DOHH2 (cell line): ENCODE data around the gene PTPRN2.

Experiments used
- H3F3A ChIP-seq: fragments of 200-600 bp; sonication (generic), shearing (Covaris generic); 2 replicates; pipeline ENCODE4 v1.6.0; 2016; ENCODE audit warnings: antibody characterized with exemption, mild to moderate bottlenecking; ENCODE audit not compliant: control insufficient read depth, insufficient read depth
- H3K27ac ChIP-seq: fragments of 200-600 bp; sonication (generic); 2 replicates; pipeline ENCODE4 v1.5.1; 2014; ENCODE audit warnings: low read depth, mild to moderate bottlenecking, low read length, moderate library complexity
- H3K27me3 ChIP-seq: fragments of 200-600 bp; sonication (generic); 2 replicates; pipeline ENCODE4 v1.6.1; 2014; ENCODE audit warnings: mild to moderate bottlenecking, low read length, mixed read lengths; ENCODE audit not compliant: control insufficient read depth
- H3K36me3 ChIP-seq: fragments of 200-600 bp; sonication (generic); 2 replicates; pipeline ENCODE4 v1.6.1; 2014; ENCODE audit warnings: mild to moderate bottlenecking, low read length, moderate library complexity, mixed read lengths; ENCODE audit not compliant: control insufficient read depth
- H3K4me1 ChIP-seq: fragments of 200-600 bp; sonication (generic); 2 replicates; pipeline ENCODE4 v1.6.1; 2014; ENCODE audit warnings: mild to moderate bottlenecking, low read length, mixed read lengths; ENCODE audit not compliant: control insufficient read depth
- H3K4me2 ChIP-seq: fragments of 200-600 bp; sonication (generic); 2 replicates; pipeline ENCODE4 v1.6.0; 2014; ENCODE audit warnings: mild to moderate bottlenecking, low read length, moderate library complexity
- H3K4me3 ChIP-seq: fragments of 200-600 bp; sonication (generic); 2 replicates; pipeline ENCODE4 v1.5.1; 2014; ENCODE audit warnings: mild to moderate bottlenecking, low read length, mixed read lengths
- H3K79me2 ChIP-seq: fragments of 200-600 bp; sonication (generic); 2 replicates; pipeline ENCODE4 v1.6.1; 2014; ENCODE audit warnings: mild to moderate bottlenecking, low read length, mixed read lengths; ENCODE audit not compliant: control insufficient read depth
- H3K9me2 ChIP-seq: fragments of 200-600 bp; sonication (generic); replicated peaks from 2 replicates; pipeline ENCODE4 v1.6.1; 2014; ENCODE audit warnings: mild to moderate bottlenecking, low read length, mixed read lengths; ENCODE audit not compliant: control insufficient read depth
- H3K9me3 ChIP-seq: fragments of 200-600 bp; sonication (generic); 2 replicates; pipeline ENCODE4 v1.6.1; 2014; ENCODE audit warnings: antibody characterized with exemption, low read length, mixed read lengths; ENCODE audit not compliant: control insufficient read depth, insufficient read depth
- H4K20me1 ChIP-seq: fragments of 200-600 bp; sonication (generic); 2 replicates; pipeline ENCODE4 v1.6.0; 2014; ENCODE audit warnings: low read depth, mild to moderate bottlenecking, antibody characterized with exemption, low read length, moderate library complexity; ENCODE audit not compliant: control insufficient read depth, insufficient read depth
- EZH2phosphoT487 ChIP-seq: fragments of 200-600 bp; sonication (generic); IDR thresholded peaks from 2 replicates; pipeline ENCODE4 v1.6.1; 2017; ENCODE audit warnings: borderline replicate concordance, mild to moderate bottlenecking, antibody characterized with exemption, low read length, moderate library complexity, mixed read lengths
- TF ChIP-seq, protein P1 (sequence below): fragments of 200-600 bp; sonication (generic); IDR thresholded peaks from one replicate; pipeline ENCODE4 v1.5.1; 2014; ENCODE audit warnings: antibody characterized with exemption, mild to moderate bottlenecking, low read depth, low read length; ENCODE audit not compliant: poor library complexity, severe bottlenecking

The PTPRN2 gene

GRCh38 chr7:157739031-157739430, 848.6 kb downstream of the PTPRN2 start:
- no peaks in the 10 kb centered on the region; the same call in 1 of the 2 replicates for H3K9me3 ChIP-seq
- H3K4me3 ChIP-seq, result no peak overlapping the region
- no peaks in the 10 kb centered on the region for H3K36me3 ChIP-seq
- no peaks in the 10 kb centered on the region for H3K9me2 ChIP-seq
- TF ChIP-seq EZH2phosphoT487, result no peak
- TF ChIP-seq, protein P1, sequence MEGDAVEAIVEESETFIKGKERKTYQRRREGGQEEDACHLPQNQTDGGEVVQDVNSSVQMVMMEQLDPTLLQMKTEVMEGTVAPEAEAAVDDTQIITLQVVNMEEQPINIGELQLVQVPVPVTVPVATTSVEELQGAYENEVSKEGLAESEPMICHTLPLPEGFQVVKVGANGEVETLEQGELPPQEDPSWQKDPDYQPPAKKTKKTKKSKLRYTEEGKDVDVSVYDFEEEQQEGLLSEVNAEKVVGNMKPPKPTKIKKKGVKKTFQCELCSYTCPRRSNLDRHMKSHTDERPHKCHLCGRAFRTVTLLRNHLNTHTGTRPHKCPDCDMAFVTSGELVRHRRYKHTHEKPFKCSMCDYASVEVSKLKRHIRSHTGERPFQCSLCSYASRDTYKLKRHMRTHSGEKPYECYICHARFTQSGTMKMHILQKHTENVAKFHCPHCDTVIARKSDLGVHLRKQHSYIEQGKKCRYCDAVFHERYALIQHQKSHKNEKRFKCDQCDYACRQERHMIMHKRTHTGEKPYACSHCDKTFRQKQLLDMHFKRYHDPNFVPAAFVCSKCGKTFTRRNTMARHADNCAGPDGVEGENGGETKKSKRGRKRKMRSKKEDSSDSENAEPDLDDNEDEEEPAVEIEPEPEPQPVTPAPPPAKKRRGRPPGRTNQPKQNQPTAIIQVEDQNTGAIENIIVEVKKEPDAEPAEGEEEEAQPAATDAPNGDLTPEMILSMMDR, result no peak
- no peaks in the 10 kb centered on the region for H3K27me3 ChIP-seq
- no peaks in the 10 kb centered on the region for H3K4me1 ChIP-seq
- no peak overlapping the region for H3K27ac ChIP-seq
- H3K4me2 ChIP-seq, result no peak overlapping the region
- no peaks in the 10 kb centered on the region for H3K79me2 ChIP-seq
- no peaks in the 10 kb centered on the region for H4K20me1 ChIP-seq
- no peaks in the 10 kb centered on the region for H3F3A ChIP-seq

- Histone ChIP-seq H3K9me2 (no peaks in the 10 kb centered on the region), H3F3A (no peaks in the 10 kb centered on the region), H3K79me2 (no peaks in the 10 kb centered on the region), H4K20me1 (no peaks in the 10 kb centered on the region), H3K4me1 (no peaks in the 10 kb centered on the region), H3K27ac (no peak overlapping the region), H3K4me2 (no peak overlapping the region), H3K36me3 (no peaks in the 10 kb centered on the region), H3K9me3 (no peaks in the 10 kb centered on the region), H3K4me3 (no peak overlapping the region), H3K27me3 (no peaks in the 10 kb centered on the region)
- TF ChIP-seq, protein P1, result no peak
- TF ChIP-seq EZH2phosphoT487, result no peak
Observed at GRCh38 chr7:157738066-157738460, 849.6 kb downstream of the PTPRN2 start.

- H3K9me2 ChIP-seq, result no peaks in the 10 kb centered on the region
- no peaks in the 10 kb centered on the region for H3K36me3 ChIP-seq
- no peaks in the 10 kb centered on the region for H3F3A ChIP-seq
- H3K27me3 ChIP-seq, result no peaks in the 10 kb centered on the region
- no peak overlapping the region for H3K4me2 ChIP-seq
- no peak for TF ChIP-seq EZH2phosphoT487
- TF ChIP-seq, protein P1, result no peak
- no peak overlapping the region for H3K27ac ChIP-seq
- no peaks in the 10 kb centered on the region for H3K4me1 ChIP-seq
- no peak overlapping the region for H3K4me3 ChIP-seq
- no peaks in the 10 kb centered on the region for H3K79me2 ChIP-seq
- H3K9me3 ChIP-seq, result no peaks in the 10 kb centered on the region
- H4K20me1 ChIP-seq, result no peaks in the 10 kb centered on the region
Observed at GRCh38 chr7:157737151-157738065, 850.2 kb downstream of the PTPRN2 start.
